ENCODE results near the gene FLOT2.
"Not testable (repeated sequence)": the region's sequence is repeated elsewhere in the genome, so short reads cannot be mapped to it uniquely, and the experiment has no call there.

FLOT2 gene

GRCh38 chr17:28883967-28884702, 13.4 kb downstream of the FLOT2 start:
- ATAC-seq (replicated peaks) (no peak), DNase-seq (no peak)
- peaks cover 6 to 18% of the 10 kb centered on the region in 2 donors for H3K4me1 Mint-ChIP-seq (ENCODE audit: low read depth in 2 of 2)
- no peaks in the 10 kb centered on the region for H3K9me3 Mint-ChIP-seq
- peaks cover 32% of the 10 kb centered on the region for H3K36me3 Mint-ChIP-seq (ENCODE audit: insufficient read depth)
- H3K27ac Mint-ChIP-seq, result peak overlapping the region in 1 of 2 donors; percentile 61
- no peak overlapping the region for H3K4me3 Mint-ChIP-seq
- no peaks in the 10 kb centered on the region for H3K27me3 Mint-ChIP-seq

DNA sequence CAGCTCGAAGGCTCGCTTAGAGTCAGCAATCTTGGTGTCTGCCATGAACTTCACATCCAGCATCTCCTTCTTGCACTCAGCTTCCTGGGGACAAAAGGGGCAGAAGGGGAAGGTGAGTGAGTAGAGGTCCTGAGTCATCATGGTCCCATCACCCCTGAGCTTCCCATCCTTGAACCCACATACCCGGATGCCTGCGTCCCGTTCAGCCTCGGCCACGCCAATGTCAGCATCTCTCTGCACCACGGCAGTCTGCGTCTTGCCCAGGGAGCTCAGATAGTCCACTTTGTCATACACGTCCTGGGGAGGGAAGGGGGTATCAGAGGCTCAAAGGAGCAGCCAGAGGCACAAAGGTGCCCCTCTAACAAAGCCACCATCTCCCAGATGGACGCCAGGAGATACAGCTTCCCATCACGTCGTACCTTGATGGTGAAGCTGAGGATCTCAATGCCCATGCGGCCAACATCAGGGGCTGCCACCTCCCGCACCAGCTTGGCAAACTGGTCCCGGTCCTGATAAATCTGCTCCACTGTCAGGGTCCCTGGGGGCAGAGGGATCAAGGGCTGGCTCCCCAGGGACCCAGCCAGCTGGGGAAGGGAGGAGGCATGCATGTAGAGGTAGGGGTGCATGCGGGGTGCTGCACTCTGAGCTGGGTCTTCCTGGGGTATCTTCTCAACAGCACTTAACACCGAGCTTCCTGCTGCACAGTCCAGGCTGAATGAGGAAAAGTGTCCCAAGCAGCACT, 15.2 kb downstream of the FLOT2 start:
- H3K4me1 Mint-ChIP-seq (ENCODE audit: low read depth in 2 of 2), result peaks cover 6 to 18% of the 10 kb centered on the region in 2 donors
- no peak overlapping the region for H3K4me3 Mint-ChIP-seq
- H3K36me3 Mint-ChIP-seq (ENCODE audit: insufficient read depth), result peaks cover 32% of the 10 kb centered on the region

DNA sequence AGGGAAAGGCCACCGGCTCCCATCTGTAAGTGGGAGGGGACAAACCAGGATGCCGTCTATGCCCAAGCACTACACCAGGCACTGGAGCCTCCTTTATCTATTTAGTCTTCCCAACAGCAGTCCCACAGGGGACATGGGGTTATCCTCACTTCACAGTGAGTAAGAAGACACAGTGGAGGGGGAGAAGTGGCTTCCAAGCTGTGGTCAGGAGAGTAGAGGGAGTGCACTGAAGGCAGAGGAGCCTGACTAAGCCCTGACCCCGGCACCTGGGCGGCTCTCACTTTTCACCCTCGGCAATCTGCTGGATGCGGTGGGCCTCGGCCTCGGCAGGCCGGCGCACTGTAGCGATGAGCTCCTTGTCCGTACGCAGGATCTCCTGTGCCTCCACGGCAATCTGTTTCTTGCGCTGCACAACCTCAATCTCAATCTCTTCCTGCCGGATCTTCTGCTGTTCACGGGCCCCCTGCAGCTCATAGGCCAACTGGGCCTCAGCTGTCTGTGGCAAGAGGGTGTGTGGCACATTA, 15.9 kb downstream of the FLOT2 start:
- no peaks in the 10 kb centered on the region for H3K9me3 Mint-ChIP-seq
- H3K4me3 Mint-ChIP-seq, result no peak overlapping the region
- peaks cover 32% of the 10 kb centered on the region for H3K36me3 Mint-ChIP-seq (ENCODE audit: insufficient read depth)
- H3K27me3 Mint-ChIP-seq, result no peaks in the 10 kb centered on the region
- H3K27ac Mint-ChIP-seq, result no peak overlapping the region
- ATAC-seq (replicated peaks), result no peak
- DNase-seq, result no peak
- H3K4me1 Mint-ChIP-seq (ENCODE audit: low read depth in 2 of 2), result peaks cover 3 to 14% of the 10 kb centered on the region in 2 donors

More for the DNA sequence above, 15.2 kb downstream of the FLOT2 start:
- DNase-seq (no peak), ATAC-seq (replicated peaks) (no peak)
- Mint-ChIP-seq H3K27me3 (no peaks in the 10 kb centered on the region), H3K27ac (peak overlapping the region in 1 of 2 donors; percentile 75), H3K9me3 (no peaks in the 10 kb centered on the region)

GRCh38 chr17:28880572-28880945, 17.0 kb downstream of the FLOT2 start:
- no peak for DNase-seq
- Mint-ChIP-seq H3K4me1 (ENCODE audit: low read depth in 2 of 2) (peaks cover 2 to 14% of the 10 kb centered on the region in 2 donors), H3K27ac (peak overlapping the region in 1 of 2 donors; percentile 26), H3K27me3 (no peaks in the 10 kb centered on the region), H3K36me3 (ENCODE audit: insufficient read depth) (peaks cover 28% of the 10 kb centered on the region), H3K9me3 (no peaks in the 10 kb centered on the region), H3K4me3 (no peak overlapping the region)
- no peak for ATAC-seq (replicated peaks)

DNA sequence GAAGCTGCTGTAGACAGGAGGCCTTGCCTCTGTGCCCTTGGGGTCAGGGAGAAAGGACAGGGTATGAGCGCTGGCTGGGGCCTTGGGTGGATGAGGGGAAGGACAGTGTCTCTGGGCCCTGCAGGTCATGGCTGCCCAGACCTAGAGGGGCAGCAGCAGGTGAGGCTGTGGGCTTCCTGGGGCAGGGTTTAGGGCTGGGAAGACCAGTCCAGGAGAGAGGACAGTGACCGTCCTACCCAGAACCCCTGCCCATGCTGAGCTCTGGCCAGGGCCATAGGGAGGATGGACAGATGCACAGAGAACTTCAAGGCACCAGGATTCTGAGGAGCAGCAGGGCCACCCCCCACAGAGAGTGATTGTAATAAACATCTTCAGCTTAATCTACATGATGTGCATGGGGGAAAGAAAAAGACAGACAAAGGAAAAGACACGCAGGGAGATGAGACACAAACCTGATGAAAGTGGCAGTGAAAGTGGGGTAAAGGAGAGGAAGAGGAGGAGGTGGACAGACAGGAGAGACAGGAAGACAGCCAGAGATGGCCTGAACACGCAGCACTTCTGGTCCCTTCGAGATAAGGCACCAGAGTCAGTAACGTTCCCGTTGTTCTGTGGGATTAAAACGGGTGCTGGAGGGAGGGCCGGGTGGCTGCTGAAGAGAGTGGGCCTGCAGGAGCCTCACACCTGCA, 17.5 kb downstream of the FLOT2 start:
- no peak for DNase-seq
- peaks cover 30% of the 10 kb centered on the region for H3K36me3 Mint-ChIP-seq (ENCODE audit: insufficient read depth)
- peaks cover under 1 to 8% of the 10 kb centered on the region in 2 donors for H3K4me1 Mint-ChIP-seq (ENCODE audit: low read depth in 2 of 2)
- no peaks in the 10 kb centered on the region for H3K27me3 Mint-ChIP-seq
- H3K4me3 Mint-ChIP-seq, result no peak overlapping the region
- H3K9me3 Mint-ChIP-seq, result no peaks in the 10 kb centered on the region
- H3K27ac Mint-ChIP-seq, result peak overlapping the region; percentile 18 to 26
- no peak for ATAC-seq (replicated peaks)

DNA sequence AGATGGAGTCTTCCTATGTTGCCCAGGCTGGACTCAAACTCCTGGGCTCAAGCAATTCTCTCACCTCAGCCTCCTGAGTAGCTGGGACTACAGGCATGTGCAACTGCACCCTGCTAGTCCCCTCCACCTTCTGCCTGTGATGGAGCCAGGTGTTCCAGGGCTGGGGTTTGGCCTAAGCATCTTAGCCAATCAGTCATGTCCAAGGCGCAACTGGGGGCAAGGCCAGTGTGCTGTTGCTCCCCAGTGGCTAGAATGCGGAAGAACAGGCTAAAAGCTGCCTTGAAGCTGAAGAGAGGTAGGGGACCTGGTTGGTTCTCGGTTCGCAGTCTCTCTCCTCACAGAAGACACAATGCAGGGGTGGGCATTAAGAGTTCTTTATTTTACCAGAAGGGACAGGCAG, 18.6 kb downstream of the FLOT2 start:
- peak overlapping the region in 1 of 2 donors; percentile 25 for H3K27ac Mint-ChIP-seq
- H3K36me3 Mint-ChIP-seq (ENCODE audit: insufficient read depth), result peaks cover 30% of the 10 kb centered on the region
- ATAC-seq (replicated peaks), result no peak
- no peak for DNase-seq
- H3K4me1 Mint-ChIP-seq (ENCODE audit: low read depth in 2 of 2), result peaks cover 0 to 6% of the 10 kb centered on the region in 2 donors
- no peaks in the 10 kb centered on the region for H3K9me3 Mint-ChIP-seq
- H3K4me3 Mint-ChIP-seq, result no peak overlapping the region
- H3K27me3 Mint-ChIP-seq, result no peaks in the 10 kb centered on the region

DNA sequence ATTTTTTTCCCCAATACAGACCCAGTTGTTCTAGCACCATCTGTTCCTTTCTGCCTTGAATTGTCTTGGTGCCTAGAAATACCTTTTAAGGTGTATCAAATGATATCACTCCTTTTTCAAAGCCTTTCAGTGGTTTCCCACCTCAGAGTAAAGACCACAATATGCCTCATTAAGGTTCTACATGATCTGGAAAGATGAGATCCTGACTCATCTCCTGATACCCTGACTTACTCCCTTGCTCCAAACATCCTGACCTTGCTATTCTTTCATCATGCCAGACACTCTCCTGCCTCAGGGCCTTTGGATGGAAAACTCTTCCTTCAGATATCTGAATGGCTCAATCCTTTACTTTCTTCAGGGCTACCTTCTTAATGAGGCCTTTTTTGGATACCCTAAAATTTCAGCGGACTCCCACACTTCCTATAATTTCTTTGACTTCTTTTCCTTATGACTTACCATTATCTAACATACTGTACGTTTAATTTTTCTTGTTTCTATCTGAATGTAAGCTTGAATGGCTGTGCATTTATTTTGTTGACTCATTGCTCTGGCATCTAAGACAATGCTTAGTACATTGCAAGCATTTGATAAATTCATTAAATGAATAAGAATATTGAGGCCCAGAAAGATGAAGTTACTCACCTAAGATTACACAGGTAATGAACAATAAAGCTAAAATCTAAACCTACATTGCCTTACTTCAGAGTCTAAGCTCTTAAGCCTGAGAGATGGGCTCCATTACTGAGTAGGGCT, 19.2 kb downstream of the FLOT2 start:
- H3K36me3 Mint-ChIP-seq (ENCODE audit: insufficient read depth), result peaks cover 30% of the 10 kb centered on the region
- DNase-seq, result no peak
- ATAC-seq (replicated peaks), result no peak
- H3K9me3 Mint-ChIP-seq, result no peaks in the 10 kb centered on the region
- H3K4me3 Mint-ChIP-seq, result no peak overlapping the region
- H3K27me3 Mint-ChIP-seq, result no peaks in the 10 kb centered on the region
- peaks cover 0 to 6% of the 10 kb centered on the region in 2 donors for H3K4me1 Mint-ChIP-seq (ENCODE audit: low read depth in 2 of 2)
- peak overlapping the region in 1 of 2 donors; percentile 29 for H3K27ac Mint-ChIP-seq

DNA sequence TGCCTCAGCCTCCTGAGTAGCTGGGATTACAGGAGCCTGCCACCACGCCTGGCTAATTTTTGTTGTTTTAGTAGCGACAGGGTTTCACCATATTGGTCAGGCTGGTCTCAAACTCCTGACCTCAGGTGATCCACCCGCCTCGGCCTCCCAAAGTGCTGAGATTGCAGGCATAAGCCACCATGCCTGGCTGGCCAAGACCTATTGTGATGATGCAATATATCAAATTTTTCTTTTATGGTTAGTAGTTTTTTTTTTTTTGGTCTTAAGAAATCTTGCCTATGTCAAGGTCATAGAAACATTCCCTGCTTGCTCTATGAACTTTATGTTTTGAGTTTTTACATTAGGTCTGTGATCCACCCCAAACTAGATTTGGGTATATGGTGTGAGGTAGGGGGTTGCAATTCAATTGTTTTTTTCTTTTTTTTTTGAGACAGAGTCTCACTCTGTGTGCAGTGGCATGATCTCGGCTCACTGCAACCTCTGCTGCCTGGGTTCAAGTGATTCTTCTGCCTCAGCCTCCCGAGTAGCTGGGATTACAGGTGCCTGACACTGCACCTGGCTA, 20.3 kb downstream of the FLOT2 start:
- Mint-ChIP-seq H3K27ac (peak overlapping the region; percentile 35 to 36), H3K36me3 (ENCODE audit: insufficient read depth) (peaks cover 22% of the 10 kb centered on the region)
- not testable (repeated sequence) for ATAC-seq (replicated peaks); DNase-seq; H3K4me1 Mint-ChIP-seq (ENCODE audit: low read depth in 2 of 2); H3K4me3 Mint-ChIP-seq; H3K27me3 Mint-ChIP-seq; H3K9me3 Mint-ChIP-seq

- H3K27ac Mint-ChIP-seq, result peak overlapping the region; percentile 35 to 36
- DNase-seq, result no peak
Observed at GRCh38 chr17:28875848-28876550, 21.5 kb downstream of the FLOT2 start.

GRCh38 chr17:28874750-28875149, 22.8 kb downstream of the FLOT2 start:
- ATAC-seq (replicated peaks) (no peak), DNase-seq (no peak)
- Mint-ChIP-seq H3K27me3 (no peaks in the 10 kb centered on the region), H3K9me3 (no peaks in the 10 kb centered on the region), H3K27ac (no peak overlapping the region), H3K36me3 (ENCODE audit: insufficient read depth) (peaks cover 2% of the 10 kb centered on the region), H3K4me1 (ENCODE audit: low read depth in 2 of 2) (peaks cover 6 to 18% of the 10 kb centered on the region in 2 donors), H3K4me3 (no peak overlapping the region)

More at GRCh38 chr17:28875848-28876550, 21.5 kb downstream of the FLOT2 start:
- peaks cover 5 to 16% of the 10 kb centered on the region in 2 donors for H3K4me1 Mint-ChIP-seq (ENCODE audit: low read depth in 2 of 2)
- no peak for ATAC-seq (replicated peaks)
- no peak overlapping the region for H3K4me3 Mint-ChIP-seq
- H3K9me3 Mint-ChIP-seq, result no peaks in the 10 kb centered on the region
- H3K36me3 Mint-ChIP-seq (ENCODE audit: insufficient read depth), result peaks cover 11% of the 10 kb centered on the region
- no peaks in the 10 kb centered on the region for H3K27me3 Mint-ChIP-seq

DNA sequence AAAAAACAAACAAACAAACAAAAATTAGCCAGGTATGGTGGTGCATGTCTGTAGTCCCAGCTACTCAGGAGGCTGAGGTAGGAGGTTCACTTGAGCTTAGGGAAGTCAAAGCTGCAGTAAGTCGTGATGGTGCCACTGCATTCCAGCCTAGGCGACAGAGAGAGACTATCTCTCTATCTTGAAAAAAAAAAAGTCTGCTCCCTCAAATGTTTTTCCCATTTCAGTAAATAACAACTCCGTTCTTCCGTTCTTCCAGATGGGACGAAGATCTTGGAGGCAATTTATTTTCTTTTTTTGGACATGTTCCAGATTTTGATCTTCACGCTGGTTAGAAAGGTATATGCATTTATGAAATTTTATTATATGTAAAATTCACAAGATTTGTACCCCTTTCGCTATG, 23.7 kb downstream of the FLOT2 start:
- ATAC-seq (replicated peaks), result no peak
- H3K4me1 Mint-ChIP-seq (ENCODE audit: low read depth in 2 of 2), result peaks cover 6 to 18% of the 10 kb centered on the region in 2 donors
- H3K27ac Mint-ChIP-seq, result no peak overlapping the region
- DNase-seq, result no peak
- no peaks in the 10 kb centered on the region for H3K9me3 Mint-ChIP-seq
- peaks cover 2% of the 10 kb centered on the region for H3K36me3 Mint-ChIP-seq (ENCODE audit: insufficient read depth)
- no peaks in the 10 kb centered on the region for H3K27me3 Mint-ChIP-seq
- no peak overlapping the region for H3K4me3 Mint-ChIP-seq

DNA sequence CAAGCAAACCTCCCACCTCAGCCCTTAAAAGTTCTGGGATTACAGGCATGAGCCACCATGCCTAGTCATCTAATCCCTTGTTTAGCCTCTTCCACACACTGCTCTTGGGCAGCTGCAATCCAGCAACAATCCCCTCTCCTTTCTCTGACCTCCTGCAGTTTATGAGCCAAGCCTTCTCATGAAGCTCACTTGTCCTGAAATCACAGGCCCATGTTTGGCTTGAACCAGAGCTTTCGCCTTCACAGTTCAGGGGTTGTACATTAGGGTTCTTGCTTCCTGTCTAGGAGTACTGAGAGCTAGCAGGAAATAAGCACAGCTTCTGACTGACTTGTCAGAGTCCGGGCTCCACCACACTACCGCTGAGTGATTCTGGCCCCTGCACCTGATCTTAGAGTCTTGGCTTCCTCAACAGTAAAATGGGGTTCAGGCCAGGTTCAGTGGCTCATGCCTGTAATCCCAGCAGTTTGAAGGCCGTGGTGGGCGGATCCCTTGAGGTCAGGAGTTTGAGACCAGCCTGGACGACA, 26.4 kb downstream of the FLOT2 start:
- peak overlapping the region; percentile 10 to 37 for H3K4me3 Mint-ChIP-seq

More for the DNA sequence above, 26.4 kb downstream of the FLOT2 start:
- DNase-seq (peak in 1 of 3 experiments; percentile 27), ATAC-seq (replicated peaks) (peak; percentile 94)
- peaks cover 6 to 12% of the 10 kb centered on the region in 2 donors for H3K4me1 Mint-ChIP-seq (ENCODE audit: low read depth in 2 of 2)
- H3K27ac Mint-ChIP-seq, result peak overlapping the region; percentile 91 to 95
- no peaks in the 10 kb centered on the region for H3K9me3 Mint-ChIP-seq
- no peaks in the 10 kb centered on the region for H3K27me3 Mint-ChIP-seq
- peaks cover 5% of the 10 kb centered on the region for H3K36me3 Mint-ChIP-seq (ENCODE audit: insufficient read depth)
